ENCODE results near the gene PASD1.

The PASD1 gene

DNA sequence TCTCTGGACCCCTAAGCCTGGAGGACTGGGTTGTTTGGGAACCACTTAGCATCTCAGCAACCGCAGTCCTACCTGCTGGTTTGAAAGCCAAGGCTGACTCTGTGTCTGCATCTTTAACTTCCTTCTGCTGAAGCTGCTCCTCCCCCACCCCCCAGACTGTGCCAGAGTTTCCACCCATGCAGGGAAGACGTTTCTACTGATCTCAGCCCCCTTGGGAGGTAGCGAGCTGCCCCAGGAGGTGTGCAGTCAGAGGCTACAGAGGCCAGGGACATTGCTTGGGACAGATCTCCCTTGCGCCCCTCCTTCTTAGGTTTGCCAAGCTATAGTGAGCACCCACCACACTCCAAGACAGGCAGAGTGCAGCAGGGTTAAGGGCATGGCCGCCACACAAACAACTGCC, 147.7 kb downstream of the PASD1 start:
- TF ChIP-seq, protein P1, sequence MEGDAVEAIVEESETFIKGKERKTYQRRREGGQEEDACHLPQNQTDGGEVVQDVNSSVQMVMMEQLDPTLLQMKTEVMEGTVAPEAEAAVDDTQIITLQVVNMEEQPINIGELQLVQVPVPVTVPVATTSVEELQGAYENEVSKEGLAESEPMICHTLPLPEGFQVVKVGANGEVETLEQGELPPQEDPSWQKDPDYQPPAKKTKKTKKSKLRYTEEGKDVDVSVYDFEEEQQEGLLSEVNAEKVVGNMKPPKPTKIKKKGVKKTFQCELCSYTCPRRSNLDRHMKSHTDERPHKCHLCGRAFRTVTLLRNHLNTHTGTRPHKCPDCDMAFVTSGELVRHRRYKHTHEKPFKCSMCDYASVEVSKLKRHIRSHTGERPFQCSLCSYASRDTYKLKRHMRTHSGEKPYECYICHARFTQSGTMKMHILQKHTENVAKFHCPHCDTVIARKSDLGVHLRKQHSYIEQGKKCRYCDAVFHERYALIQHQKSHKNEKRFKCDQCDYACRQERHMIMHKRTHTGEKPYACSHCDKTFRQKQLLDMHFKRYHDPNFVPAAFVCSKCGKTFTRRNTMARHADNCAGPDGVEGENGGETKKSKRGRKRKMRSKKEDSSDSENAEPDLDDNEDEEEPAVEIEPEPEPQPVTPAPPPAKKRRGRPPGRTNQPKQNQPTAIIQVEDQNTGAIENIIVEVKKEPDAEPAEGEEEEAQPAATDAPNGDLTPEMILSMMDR (IDR thresholded peaks at IDR 0.05) = no peak

DNA sequence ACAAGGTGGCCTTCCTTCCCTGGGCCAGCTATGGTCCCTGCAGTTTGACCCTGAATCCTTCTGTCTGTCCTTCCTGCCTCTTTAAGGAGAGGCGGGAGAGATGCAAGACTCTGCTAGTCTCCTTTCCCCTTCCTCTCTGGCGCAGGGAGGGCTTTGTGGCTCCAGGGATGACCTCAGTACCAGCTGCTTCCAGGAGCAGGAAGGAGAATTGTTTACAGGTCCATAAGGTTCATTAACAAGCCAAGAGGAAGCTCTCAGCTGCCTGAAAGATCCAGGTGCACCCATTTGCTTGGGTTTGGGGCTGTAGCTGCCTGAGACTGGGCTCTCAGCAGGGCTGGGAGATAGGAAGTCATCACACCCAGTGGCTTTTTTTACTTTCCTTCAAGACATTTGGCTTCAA, 148.3 kb downstream of the PASD1 start:
- TF ChIP-seq, protein P1 (IDR thresholded peaks at IDR 0.05) = no peak

- TF ChIP-seq, protein P1 (IDR thresholded peaks at IDR 0.05) = no peak
Observed at GRCh38 chrX:151712253-151712652, 148.8 kb downstream of the PASD1 start.

DNA sequence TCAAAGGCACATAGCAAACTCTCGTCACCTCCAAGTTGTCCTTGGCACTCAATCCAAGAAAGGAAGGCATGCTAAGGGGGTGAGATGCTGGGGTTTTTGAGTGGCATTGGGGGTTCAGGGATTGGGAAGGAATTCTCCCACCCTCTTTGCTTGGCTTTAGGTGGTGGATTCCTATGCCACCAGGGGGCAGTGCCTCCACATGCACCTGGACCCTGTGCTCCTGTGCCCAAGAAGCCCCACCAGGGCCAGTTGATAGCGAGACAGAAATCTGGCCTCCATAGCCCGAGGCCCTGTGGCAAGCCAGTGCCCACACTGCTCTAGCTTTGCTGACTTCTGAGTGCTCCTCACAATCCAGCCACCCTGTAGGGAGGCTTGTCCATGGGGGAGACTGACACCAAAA, 150.4 kb downstream of the PASD1 start:
- TF ChIP-seq, protein P1 (IDR thresholded peaks at IDR 0.05) = peak; percentile 50

DNA sequence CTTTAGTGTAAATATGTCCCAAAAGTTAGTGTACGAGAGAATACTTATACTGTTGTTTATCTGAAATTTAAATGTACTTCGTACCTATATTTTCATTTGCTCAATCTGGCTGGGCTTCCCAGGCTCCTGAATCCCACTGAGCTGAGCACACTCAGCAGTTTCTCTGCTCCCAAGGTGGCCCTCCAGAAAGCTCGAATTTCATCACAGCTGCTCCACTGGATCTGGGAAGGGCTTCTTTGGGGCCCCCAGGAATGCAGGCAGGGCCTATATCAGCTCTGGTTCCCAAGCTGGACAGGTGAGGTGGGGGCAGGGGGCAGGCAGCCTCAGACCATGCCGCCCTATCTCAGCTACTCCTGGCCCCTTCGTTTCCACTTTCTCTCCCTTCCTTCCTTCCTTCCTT, 150.9 kb downstream of the PASD1 start:
- TF ChIP-seq, protein P1 (IDR thresholded peaks at IDR 0.05) = no peak

DNA sequence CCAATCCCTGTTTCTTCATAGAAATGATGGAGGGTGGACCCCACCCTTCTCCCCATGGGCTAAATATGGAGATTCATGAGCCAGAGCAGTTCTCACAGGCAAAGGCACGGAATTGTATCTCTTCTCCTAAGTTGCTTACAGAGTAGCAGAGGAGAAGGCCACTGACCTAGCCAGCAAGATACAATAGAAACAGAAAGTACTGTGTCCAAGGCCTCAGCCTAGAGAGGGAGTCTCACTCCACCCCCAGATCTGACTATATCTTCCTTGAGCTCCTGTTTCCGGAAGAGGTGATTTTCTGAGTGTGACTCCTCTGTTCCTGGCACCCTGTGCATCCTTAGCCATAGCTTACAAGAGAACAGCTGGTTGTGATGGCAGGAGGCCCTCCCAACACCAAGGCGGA, 152.3 kb downstream of the PASD1 start, which contains the start of gene FATE1:
Gene FATE1, plus strand, starts transcription at position 284 of the 400 bp plus-strand sequence. Its CDS starts 85 bp downstream, at position 369.
- TF ChIP-seq, protein P1 (IDR thresholded peaks at IDR 0.05) = no peak

DNA sequence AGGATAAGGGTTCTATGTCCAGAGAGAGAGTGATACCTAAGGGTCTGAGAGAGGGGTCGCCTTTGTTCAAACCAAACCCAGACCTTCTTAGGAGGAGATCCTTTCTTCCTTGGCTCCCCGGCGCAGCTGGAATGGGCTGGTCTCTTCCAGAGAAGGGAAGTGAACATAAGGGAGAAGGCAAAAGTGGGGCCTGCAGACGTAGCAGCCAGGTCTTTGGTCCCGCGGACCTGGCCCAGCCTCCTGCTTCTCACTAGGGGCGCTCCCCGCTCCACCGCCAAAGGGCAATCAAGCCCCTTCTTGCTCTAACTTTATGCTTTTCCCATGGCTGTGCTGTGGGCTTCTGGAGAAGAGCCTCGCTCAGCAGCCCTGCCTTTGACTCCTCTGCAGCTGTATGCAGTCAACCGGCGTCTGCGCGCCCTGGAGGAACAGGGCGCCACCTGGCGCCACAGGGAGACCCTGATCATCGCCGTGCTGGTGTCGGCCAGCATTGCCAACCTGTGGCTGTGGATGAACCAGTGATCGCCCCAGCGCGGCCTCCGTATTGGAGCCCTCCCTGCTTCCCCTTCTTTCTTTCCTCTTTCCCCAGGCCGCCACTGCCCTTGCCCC, 158.9 kb downstream of the PASD1 start:
- TF ChIP-seq, protein P1 (IDR thresholded peaks at IDR 0.05) = peak; percentile 50

Measured in LNCAP (cell line).